ENCODE results near the gene LILRA5.

GRCh38 chr19:54337858-54338230, 24.9 kb upstream of the LILRA5 start:
- TF ChIP-seq POLR2AphosphoS5 (IDR thresholded peaks at IDR 0.05; ENCODE audit: low read depth) = no peak
- no peak for TF ChIP-seq REST (IDR thresholded peaks at IDR 0.05; ENCODE audit: insufficient replicate concordance, low read depth)
- no peak for TF ChIP-seq CTCF (IDR thresholded peaks at IDR 0.05; ENCODE audit: insufficient read depth, low read length)
- TF ChIP-seq GABPA (IDR thresholded peaks at IDR 0.05; ENCODE audit: low read depth) = no peak
- TF ChIP-seq SPI1 (IDR thresholded peaks at IDR 0.05; ENCODE audit: borderline replicate concordance, low read depth) = no peak
